ENCODE data around the gene METTL13.

Gene METTL13

DNA sequence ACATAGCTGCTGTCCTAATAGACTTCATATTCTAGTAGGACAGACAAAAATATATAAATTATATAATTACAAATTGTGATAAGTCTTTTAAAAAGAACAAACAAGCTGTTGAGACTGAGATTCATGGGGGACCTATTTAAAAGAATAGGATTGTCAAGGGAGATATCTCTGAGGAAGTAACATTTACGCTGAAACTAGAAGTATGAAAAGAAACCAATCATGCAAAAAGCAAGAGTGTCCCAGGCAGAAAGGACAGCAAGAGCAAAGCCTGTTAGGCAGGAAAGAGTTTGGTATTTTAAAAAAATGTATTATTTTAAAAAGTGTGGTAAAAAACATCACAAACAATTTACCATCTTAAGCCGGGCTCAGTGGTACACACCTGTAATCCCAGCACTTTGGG is 9.1 kb upstream of the METTL13 start:
- no peak overlapping the region for H3K4me3 ChIP-seq (ENCODE audit: low read depth in 1 of 2, low read length in 2 of 2)
- H3K9ac ChIP-seq (ENCODE audit: low read length), result no peak overlapping the region
- H3K36me3 ChIP-seq (ENCODE audit: insufficient read depth, low read length), result no peaks in the 10 kb centered on the region
- no peaks in the 10 kb centered on the region for H3K9me3 ChIP-seq (ENCODE audit: low read length)
- H3K27me3 ChIP-seq (ENCODE audit: control insufficient read depth in 1 of 2, insufficient read depth in 2 of 2, low read length in 2 of 2), result no peaks in the 10 kb centered on the region
- H3K27ac ChIP-seq (ENCODE audit: low read depth, low read length), result no peak overlapping the region
- no peaks in the 10 kb centered on the region for H3K4me1 ChIP-seq (ENCODE audit: insufficient read depth, low read length)

DNA sequence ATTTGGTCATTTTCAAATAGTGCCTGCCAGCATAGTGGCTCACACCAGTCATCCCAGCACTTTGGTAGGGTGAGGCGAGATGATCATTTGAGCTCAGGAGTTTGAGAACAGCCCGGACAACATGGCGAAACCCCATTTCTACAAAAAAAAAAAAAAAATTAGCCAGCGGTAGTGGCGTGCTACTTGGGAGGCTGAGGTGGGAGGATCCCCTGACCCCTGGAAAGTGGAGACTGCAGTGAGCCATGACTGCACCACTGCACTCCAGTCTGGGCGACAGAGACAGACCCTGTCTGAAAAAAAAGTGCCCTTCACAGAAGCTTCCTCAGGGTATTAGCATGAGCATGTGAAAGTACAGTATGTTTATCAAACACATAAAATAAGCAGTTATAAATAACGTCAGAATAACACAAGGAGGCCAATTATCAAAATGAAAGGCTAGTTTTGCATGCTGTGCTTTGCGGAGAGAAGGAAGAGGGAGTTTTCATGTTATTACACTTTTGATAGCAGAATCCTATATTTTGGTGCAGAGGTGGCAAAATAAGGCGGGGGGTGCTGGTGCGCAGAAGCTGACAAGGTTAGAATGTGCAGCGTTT is 781 bp upstream of the METTL13 start:
- Histone ChIP-seq H3K27ac (ENCODE audit: low read depth, low read length) (peak overlapping the region; percentile 85), H3K4me1 (ENCODE audit: insufficient read depth, low read length) (peaks cover 27% of the 10 kb centered on the region), H3K9me3 (ENCODE audit: low read length) (no peaks in the 10 kb centered on the region), H3K27me3 (ENCODE audit: control insufficient read depth in 1 of 2, insufficient read depth in 2 of 2, low read length in 2 of 2) (no peaks in the 10 kb centered on the region), H3K4me3 (ENCODE audit: low read depth in 1 of 2, low read length in 2 of 2) (peak overlapping the region; percentile 8 to 70), H3K9ac (ENCODE audit: low read length) (peak overlapping the region; percentile 45), H3K36me3 (ENCODE audit: insufficient read depth, low read length) (peaks cover 14% of the 10 kb centered on the region)

DNA sequence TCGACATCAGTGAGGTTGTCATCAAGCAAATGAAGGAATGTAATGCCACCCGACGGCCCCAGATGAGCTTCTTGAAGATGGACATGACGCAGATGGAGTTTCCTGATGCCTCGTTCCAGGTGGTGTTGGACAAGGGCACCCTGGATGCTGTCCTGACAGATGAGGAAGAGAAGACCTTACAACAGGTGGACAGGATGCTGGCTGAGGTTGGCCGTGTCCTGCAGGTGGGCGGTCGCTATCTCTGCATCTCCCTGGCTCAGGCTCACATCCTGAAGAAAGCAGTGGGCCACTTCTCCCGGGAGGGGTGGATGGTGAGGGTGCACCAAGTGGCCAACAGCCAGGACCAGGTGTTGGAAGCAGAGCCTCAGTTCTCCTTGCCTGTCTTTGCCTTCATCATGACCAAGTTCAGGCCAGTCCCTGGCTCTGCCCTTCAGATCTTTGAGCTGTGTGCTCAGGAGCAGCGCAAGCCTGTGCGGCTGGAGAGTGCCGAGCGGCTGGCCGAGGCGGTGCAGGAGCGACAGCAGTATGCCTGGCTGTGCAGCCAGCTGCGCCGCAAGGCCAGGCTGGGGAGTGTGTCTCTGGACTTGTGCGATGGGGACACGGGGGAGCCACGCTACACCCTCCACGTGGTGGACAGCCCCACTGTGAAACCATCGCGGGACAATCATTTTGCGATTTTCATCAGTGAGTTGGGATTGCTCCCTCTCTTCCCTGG is 2.5 kb downstream of the METTL13 start:
- Histone ChIP-seq H3K27me3 (ENCODE audit: control insufficient read depth in 1 of 2, insufficient read depth in 2 of 2, low read length in 2 of 2) (no peaks in the 10 kb centered on the region), H3K4me3 (ENCODE audit: low read depth in 1 of 2, low read length in 2 of 2) (no peak overlapping the region), H3K36me3 (ENCODE audit: insufficient read depth, low read length) (peaks cover 44% of the 10 kb centered on the region), H3K27ac (ENCODE audit: low read depth, low read length) (no peak overlapping the region), H3K9ac (ENCODE audit: low read length) (no peak overlapping the region), H3K9me3 (ENCODE audit: low read length) (no peaks in the 10 kb centered on the region), H3K4me1 (ENCODE audit: insufficient read depth, low read length) (peaks cover 27% of the 10 kb centered on the region)

DNA sequence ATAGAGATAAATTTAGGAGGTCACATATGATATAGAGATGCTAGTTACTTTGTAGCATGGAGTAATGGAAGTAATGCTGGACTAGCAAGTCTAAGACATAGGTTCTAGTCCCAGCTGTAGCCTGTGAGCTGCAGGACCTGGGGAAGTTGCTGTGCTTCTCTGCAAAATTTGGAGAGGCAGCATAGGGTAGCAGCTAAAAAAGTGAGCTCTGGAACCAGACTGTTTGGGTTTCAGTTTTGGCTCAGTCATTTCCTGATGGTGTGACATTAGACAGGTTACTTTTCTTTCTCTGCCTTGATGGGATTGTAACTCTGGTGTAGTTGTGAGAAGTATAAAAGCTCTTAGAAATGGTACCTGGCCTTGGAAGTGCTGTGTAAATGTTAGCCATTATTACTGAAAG is 3.3 kb downstream of the METTL13 start:
- peaks cover 27% of the 10 kb centered on the region for H3K4me1 ChIP-seq (ENCODE audit: insufficient read depth, low read length)
- H3K9ac ChIP-seq (ENCODE audit: low read length), result no peak overlapping the region
- no peak overlapping the region for H3K27ac ChIP-seq (ENCODE audit: low read depth, low read length)
- H3K4me3 ChIP-seq (ENCODE audit: low read depth in 1 of 2, low read length in 2 of 2), result no peak overlapping the region
- peaks cover 51% of the 10 kb centered on the region for H3K36me3 ChIP-seq (ENCODE audit: insufficient read depth, low read length)
- H3K9me3 ChIP-seq (ENCODE audit: low read length), result no peaks in the 10 kb centered on the region
- no peaks in the 10 kb centered on the region for H3K27me3 ChIP-seq (ENCODE audit: control insufficient read depth in 1 of 2, insufficient read depth in 2 of 2, low read length in 2 of 2)

DNA sequence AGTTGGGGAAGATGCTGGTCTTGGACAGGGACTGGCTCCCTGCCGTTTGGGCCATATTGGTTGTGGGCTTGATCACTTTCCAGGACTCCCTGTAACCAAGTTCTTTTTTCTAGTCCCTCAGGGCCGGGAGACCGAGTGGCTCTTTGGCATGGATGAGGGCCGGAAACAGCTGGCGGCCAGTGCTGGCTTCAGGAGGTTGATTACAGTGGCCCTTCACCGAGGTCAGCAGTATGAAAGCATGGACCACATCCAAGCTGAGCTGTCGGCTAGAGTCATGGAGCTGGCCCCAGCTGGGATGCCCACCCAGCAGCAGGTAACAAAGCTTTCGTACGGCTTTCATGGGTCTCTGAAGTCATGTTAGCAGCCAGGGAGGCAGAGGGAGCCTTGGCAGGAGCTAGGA is 4.3 kb downstream of the METTL13 start:
- Histone ChIP-seq H3K27me3 (ENCODE audit: control insufficient read depth in 1 of 2, insufficient read depth in 2 of 2, low read length in 2 of 2) (no peaks in the 10 kb centered on the region), H3K9me3 (ENCODE audit: low read length) (no peaks in the 10 kb centered on the region), H3K9ac (ENCODE audit: low read length) (no peak overlapping the region), H3K4me1 (ENCODE audit: insufficient read depth, low read length) (peaks cover 20% of the 10 kb centered on the region), H3K4me3 (ENCODE audit: low read depth in 1 of 2, low read length in 2 of 2) (no peak overlapping the region), H3K36me3 (ENCODE audit: insufficient read depth, low read length) (peaks cover 61% of the 10 kb centered on the region), H3K27ac (ENCODE audit: low read depth, low read length) (no peak overlapping the region)

DNA sequence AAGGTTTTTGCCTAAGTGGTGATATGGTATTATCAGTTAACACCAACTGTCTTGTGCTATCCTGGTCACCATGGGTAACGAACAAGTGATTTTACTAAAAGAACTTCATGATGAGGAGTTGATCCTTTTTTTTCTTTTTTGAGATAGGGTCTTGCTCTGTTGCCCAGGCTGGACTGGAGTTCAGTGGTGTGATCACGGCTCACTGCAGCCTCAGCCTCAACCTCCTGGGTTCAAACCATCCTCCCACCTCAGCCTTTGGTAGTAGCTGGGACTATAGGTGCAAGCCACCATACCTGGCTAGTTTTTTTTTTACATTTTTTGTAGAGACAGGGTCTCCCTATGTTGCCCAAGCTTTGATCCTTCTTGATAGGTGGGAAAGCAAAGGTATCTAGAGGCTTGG is 5.1 kb downstream of the METTL13 start:
- Histone ChIP-seq H3K36me3 (ENCODE audit: insufficient read depth, low read length) (peaks cover 68% of the 10 kb centered on the region), H3K9ac (ENCODE audit: low read length) (no peak overlapping the region), H3K4me3 (ENCODE audit: low read depth in 1 of 2, low read length in 2 of 2) (no peak overlapping the region), H3K9me3 (ENCODE audit: low read length) (no peaks in the 10 kb centered on the region), H3K27ac (ENCODE audit: low read depth, low read length) (no peak overlapping the region), H3K4me1 (ENCODE audit: insufficient read depth, low read length) (peaks cover 20% of the 10 kb centered on the region), H3K27me3 (ENCODE audit: control insufficient read depth in 1 of 2, insufficient read depth in 2 of 2, low read length in 2 of 2) (no peaks in the 10 kb centered on the region)

DNA sequence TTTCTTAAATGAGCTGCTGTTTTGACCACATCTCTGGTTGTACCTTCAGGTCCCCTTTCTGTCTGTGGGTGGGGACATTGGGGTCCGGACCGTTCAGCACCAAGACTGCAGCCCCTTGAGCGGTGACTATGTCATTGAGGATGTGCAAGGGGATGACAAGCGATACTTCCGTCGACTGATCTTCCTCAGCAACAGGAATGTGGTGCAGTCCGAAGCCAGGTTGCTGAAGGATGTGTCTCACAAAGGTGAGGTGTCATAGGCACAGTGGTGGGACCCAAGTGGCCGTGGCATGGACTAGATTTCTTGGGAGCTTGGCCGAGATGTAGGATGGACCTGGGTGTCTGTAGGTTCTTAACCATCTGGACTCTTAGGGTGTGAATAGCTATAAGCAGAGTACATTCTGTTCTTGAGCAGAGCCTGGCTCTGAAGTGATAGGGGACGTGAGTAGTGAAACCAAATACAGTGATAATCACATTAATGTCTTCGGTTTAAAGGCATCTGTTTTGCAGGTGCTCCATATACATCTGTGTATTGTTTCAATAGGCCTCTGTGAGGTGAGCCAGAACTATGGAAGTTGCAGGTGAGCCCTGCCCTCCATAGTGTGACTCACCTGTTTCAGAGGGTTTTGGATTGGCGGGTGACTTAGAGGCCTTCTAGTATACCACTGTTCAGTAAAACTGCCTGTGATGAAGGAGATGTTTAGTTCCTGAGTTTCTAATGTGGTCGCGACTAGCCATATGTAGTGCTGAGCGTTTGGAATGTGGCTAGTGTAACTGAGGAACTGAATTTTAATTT is 6.4 kb downstream of the METTL13 start:
- H3K27ac ChIP-seq (ENCODE audit: low read depth, low read length), result no peak overlapping the region
- H3K4me3 ChIP-seq (ENCODE audit: low read depth in 1 of 2, low read length in 2 of 2), result no peak overlapping the region
- no peak overlapping the region for H3K9ac ChIP-seq (ENCODE audit: low read length)
- no peaks in the 10 kb centered on the region for H3K9me3 ChIP-seq (ENCODE audit: low read length)
- no peaks in the 10 kb centered on the region for H3K27me3 ChIP-seq (ENCODE audit: control insufficient read depth in 1 of 2, insufficient read depth in 2 of 2, low read length in 2 of 2)
- H3K36me3 ChIP-seq (ENCODE audit: insufficient read depth, low read length), result peaks cover 81% of the 10 kb centered on the region
- H3K4me1 ChIP-seq (ENCODE audit: insufficient read depth, low read length), result peaks cover 11% of the 10 kb centered on the region

DNA sequence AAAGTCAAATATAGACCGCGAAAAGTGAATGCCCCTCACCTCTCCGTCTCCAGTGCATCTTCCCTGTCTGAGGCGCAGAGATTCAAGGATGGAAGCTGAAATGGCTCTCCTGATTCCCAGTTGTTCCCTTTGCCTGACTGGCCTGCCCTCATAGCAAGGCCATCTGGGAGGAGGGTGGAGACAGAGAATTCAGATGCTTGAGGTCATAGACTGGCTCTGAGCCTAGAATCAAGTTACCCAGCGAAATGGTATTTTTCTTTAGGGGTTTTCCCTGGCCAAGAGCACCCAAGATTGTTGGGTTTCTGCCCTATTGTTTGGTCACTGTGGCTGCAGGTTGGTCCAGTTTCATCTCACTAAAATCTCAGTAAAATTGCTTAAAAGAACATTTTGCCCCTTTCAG is 7.2 kb downstream of the METTL13 start:
- no peaks in the 10 kb centered on the region for H3K27me3 ChIP-seq (ENCODE audit: control insufficient read depth in 1 of 2, insufficient read depth in 2 of 2, low read length in 2 of 2)
- H3K4me3 ChIP-seq (ENCODE audit: low read depth in 1 of 2, low read length in 2 of 2), result no peak overlapping the region
- peaks cover 83% of the 10 kb centered on the region for H3K36me3 ChIP-seq (ENCODE audit: insufficient read depth, low read length)
- H3K9me3 ChIP-seq (ENCODE audit: low read length), result no peaks in the 10 kb centered on the region
- no peak overlapping the region for H3K27ac ChIP-seq (ENCODE audit: low read depth, low read length)
- H3K9ac ChIP-seq (ENCODE audit: low read length), result no peak overlapping the region
- H3K4me1 ChIP-seq (ENCODE audit: insufficient read depth, low read length), result peaks cover 5% of the 10 kb centered on the region

DNA sequence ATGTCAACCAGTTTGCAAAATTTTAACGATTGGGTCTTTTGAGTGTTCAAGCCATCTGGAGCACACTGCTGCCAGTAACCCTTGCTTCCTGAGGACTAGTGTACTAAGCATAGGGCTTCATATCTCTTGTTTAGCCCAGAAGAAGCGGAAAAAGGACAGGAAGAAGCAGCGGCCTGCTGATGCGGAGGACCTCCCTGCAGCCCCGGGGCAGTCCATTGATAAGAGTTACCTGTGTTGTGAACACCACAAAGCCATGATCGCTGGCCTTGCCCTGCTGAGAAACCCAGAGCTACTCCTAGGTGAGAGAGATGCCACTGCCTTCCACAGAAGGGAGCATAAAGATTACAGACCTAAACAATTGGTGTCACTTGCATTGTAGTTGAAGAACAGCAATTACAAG is 8.9 kb downstream of the METTL13 start:
- Histone ChIP-seq H3K27me3 (ENCODE audit: control insufficient read depth in 1 of 2, insufficient read depth in 2 of 2, low read length in 2 of 2) (no peaks in the 10 kb centered on the region), H3K9ac (ENCODE audit: low read length) (no peak overlapping the region), H3K4me3 (ENCODE audit: low read depth in 1 of 2, low read length in 2 of 2) (no peak overlapping the region), H3K9me3 (ENCODE audit: low read length) (no peaks in the 10 kb centered on the region), H3K4me1 (ENCODE audit: insufficient read depth, low read length) (peaks cover 3% of the 10 kb centered on the region), H3K27ac (ENCODE audit: low read depth, low read length) (no peak overlapping the region), H3K36me3 (ENCODE audit: insufficient read depth, low read length) (peaks cover 83% of the 10 kb centered on the region)

DNA sequence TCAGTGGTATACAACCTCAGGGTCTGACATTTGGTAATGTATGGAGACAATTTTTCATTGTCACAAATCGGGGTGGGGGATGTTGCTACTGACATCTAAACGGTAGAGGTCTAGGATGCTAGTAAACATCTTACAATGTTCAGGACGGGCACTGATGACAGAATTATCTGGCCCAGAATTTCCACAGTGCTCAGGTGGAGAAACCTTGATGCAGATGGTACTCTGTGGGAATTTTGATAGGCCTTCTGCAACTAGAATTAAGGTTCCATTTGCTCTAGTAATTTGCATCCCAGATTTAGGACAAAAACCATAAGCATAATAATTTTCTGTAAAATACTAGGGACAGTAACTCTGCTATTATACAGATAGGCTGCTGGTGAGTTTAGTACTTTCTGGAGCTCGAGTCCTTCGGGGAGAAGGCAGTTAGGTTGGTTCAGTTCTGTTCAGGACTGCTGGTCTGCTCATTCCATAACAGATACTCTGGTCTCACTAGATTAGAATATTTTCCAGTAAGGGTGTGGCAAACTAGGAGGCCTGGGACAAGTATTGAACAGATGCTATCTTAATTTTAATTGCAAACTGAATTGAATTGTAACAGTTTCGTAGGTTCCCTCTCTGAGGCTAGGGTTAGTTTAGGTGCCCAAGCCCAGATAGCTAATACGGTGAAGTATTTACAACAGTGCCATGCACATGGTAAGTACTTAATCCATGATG is 11.4 kb downstream of the METTL13 start:
- Histone ChIP-seq H3K9me3 (ENCODE audit: low read length) (no peaks in the 10 kb centered on the region), H3K4me1 (ENCODE audit: insufficient read depth, low read length) (no peaks in the 10 kb centered on the region), H3K27me3 (ENCODE audit: control insufficient read depth in 1 of 2, insufficient read depth in 2 of 2, low read length in 2 of 2) (no peaks in the 10 kb centered on the region), H3K4me3 (ENCODE audit: low read depth in 1 of 2, low read length in 2 of 2) (no peak overlapping the region), H3K36me3 (ENCODE audit: insufficient read depth, low read length) (peaks cover 80% of the 10 kb centered on the region), H3K27ac (ENCODE audit: low read depth, low read length) (no peak overlapping the region), H3K9ac (ENCODE audit: low read length) (no peak overlapping the region)

DNA sequence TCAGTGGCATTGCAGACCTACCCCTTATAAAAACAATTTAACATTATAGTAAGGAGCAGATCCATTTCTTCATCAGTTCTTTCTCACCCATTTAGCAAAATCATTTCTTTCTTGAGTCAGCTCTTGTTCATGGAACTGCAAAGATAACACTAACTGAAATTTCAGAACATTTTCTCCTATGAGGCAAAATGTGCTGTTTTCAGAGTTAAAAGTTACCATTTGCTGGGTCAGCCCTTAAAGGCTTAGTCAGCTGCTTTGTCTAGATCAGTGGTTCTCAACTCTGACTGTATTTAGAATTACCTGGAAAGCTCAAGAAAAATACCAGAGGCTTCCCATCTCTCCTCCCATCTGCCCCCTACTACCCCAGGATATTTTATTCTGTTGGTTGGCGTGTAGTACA is 12.2 kb downstream of the METTL13 start:
- H3K27me3 ChIP-seq (ENCODE audit: control insufficient read depth in 1 of 2, insufficient read depth in 2 of 2, low read length in 2 of 2), result no peaks in the 10 kb centered on the region
- no peaks in the 10 kb centered on the region for H3K4me1 ChIP-seq (ENCODE audit: insufficient read depth, low read length)
- no peak overlapping the region for H3K4me3 ChIP-seq (ENCODE audit: low read depth in 1 of 2, low read length in 2 of 2)
- no peaks in the 10 kb centered on the region for H3K9me3 ChIP-seq (ENCODE audit: low read length)
- no peak overlapping the region for H3K9ac ChIP-seq (ENCODE audit: low read length)
- no peak overlapping the region for H3K27ac ChIP-seq (ENCODE audit: low read depth, low read length)
- peaks cover 75% of the 10 kb centered on the region for H3K36me3 ChIP-seq (ENCODE audit: insufficient read depth, low read length)
